ENCODE data around the gene CYP27C1.

CYP27C1 gene

DNA sequence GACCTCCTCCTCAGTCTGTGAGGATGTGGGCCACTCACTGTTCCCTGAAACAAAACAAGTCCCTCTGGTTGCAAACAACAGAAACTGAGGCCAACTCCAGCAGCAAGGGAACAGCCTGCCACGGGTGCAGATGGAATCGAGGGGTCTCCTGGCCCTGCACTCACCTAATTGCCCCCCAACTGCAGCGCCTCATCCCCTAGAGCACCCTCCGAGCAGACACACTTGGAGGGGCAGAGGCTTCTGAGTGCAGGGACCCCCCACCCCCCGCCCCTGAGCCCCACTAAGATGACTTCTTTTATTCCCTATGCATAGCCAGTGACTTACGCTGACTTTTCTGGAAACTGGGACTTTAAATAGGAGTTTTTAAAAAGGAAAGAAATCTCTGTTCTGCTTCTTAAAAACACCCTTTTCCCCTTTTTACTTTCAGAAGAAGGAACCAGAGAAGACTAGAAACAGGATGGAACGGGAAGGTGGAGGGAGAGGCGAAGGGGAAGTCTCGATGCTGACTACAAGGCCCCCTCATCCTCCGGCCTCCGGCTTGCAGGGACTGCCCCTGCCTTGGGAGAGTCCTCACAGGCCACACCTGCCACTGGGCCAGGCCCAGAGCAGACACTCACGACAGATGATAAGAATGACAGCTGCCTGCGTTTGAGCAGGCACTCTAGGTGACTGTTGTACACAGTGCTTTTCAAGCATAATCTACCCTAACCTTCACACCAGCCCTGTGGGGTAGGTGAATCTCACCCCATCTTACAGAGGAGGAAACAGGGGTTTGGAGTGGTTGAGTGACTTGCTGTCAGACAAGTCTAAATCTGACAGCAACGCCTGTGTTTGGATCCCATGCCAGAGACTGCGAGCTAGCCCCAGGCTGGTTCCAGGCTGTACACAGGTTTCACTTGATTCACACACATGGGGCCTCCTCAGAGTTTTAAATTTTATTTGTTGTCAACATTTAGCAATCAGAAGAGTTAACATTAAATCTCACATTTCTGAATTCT lies 85.0 kb downstream of the CYP27C1 start:
- Histone ChIP-seq H3K4me3 (ENCODE audit: low read depth, low read length) (no peak overlapping the region), H3K9ac (no peak overlapping the region), H3K27me3 (ENCODE audit: control insufficient read depth, insufficient read depth, low read length) (no peaks in the 10 kb centered on the region), H3K79me2 (no peaks in the 10 kb centered on the region), H3K4me2 (ENCODE audit: low read length) (no peak overlapping the region), H3K36me3 (ENCODE audit: control insufficient read depth, insufficient read depth, low read length) (no peaks in the 10 kb centered on the region), H3K4me1 (no peaks in the 10 kb centered on the region), H2AFZ (no peak overlapping the region), H3K27ac (no peak overlapping the region), H3K9me3 (ENCODE audit: control insufficient read depth, low read length) (no peaks in the 10 kb centered on the region)
- TF ChIP-seq, protein P1, sequence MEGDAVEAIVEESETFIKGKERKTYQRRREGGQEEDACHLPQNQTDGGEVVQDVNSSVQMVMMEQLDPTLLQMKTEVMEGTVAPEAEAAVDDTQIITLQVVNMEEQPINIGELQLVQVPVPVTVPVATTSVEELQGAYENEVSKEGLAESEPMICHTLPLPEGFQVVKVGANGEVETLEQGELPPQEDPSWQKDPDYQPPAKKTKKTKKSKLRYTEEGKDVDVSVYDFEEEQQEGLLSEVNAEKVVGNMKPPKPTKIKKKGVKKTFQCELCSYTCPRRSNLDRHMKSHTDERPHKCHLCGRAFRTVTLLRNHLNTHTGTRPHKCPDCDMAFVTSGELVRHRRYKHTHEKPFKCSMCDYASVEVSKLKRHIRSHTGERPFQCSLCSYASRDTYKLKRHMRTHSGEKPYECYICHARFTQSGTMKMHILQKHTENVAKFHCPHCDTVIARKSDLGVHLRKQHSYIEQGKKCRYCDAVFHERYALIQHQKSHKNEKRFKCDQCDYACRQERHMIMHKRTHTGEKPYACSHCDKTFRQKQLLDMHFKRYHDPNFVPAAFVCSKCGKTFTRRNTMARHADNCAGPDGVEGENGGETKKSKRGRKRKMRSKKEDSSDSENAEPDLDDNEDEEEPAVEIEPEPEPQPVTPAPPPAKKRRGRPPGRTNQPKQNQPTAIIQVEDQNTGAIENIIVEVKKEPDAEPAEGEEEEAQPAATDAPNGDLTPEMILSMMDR (IDR thresholded peaks at IDR 0.05), result no peak

DNA sequence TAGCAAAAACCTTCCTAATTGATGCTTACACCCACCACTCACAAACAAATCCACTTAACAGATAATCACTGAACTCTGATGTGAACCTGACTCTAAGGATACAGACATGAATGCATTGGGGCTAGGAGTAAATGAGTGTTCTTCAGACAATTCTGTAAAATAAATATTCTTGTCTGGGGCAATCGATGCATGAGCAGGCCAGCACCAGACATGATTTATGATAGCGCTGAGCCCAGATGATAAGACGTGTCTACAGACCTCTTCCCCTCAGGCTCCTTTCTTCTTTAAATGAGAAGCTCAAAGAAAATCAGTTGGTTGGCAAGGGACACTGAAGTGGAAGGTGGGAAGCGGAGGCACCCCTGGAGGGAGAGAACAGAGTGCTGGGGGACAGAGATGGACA lies 85.9 kb downstream of the CYP27C1 start:
- H3K79me2 ChIP-seq, result no peaks in the 10 kb centered on the region
- H3K4me3 ChIP-seq (ENCODE audit: low read depth, low read length), result no peak overlapping the region
- H3K4me1 ChIP-seq, result no peaks in the 10 kb centered on the region
- H3K27ac ChIP-seq, result no peak overlapping the region
- no peak overlapping the region for H3K4me2 ChIP-seq (ENCODE audit: low read length)
- H3K9me3 ChIP-seq (ENCODE audit: control insufficient read depth, low read length), result no peaks in the 10 kb centered on the region
- H2AFZ ChIP-seq, result no peak overlapping the region
- H3K9ac ChIP-seq, result no peak overlapping the region
- TF ChIP-seq, protein P1 (IDR thresholded peaks at IDR 0.05), result no peak
- no peaks in the 10 kb centered on the region for H3K27me3 ChIP-seq (ENCODE audit: control insufficient read depth, insufficient read depth, low read length)
- H3K36me3 ChIP-seq (ENCODE audit: control insufficient read depth, insufficient read depth, low read length), result no peaks in the 10 kb centered on the region
